Effector memory CD8-positive, alpha-beta T cell (primary cell): Measurements from ENCODE around the gene EIF2D.
A peak's percentile ranks its signal among the peaks of the same experiment; 100 is the strongest.
"Not testable (repeated sequence)": the region's sequence is repeated elsewhere in the genome, so short reads cannot be mapped to it uniquely, and the experiment has no call there.

Experiments used
- ATAC-seq: fragments of 150-1000 bp; cut with Tn5 transposase; replicated peaks from 2 replicates; pipeline ENCODE4 v1.10.0; 2021; ENCODE audit warnings: mild to moderate bottlenecking, moderate library complexity
- DNase-seq, 3 experiments: peaks; one replicate each; pipeline ENCODE4 v3.0.0; 2021
- H3K27ac Mint-ChIP-seq, 2 donors: one replicate each; pipeline ENCODE4 v1.8.0; 2022; ENCODE audit warnings: mild to moderate bottlenecking in 2 of 2, mixed read lengths in 2 of 2, moderate library complexity in 2 of 2
- H3K27me3 Mint-ChIP-seq, 2 donors: one replicate each; pipeline ENCODE4 v1.8.0; 2022; ENCODE audit warnings: mixed read lengths in 2 of 2
- H3K36me3 Mint-ChIP-seq: one replicate; pipeline ENCODE4 v1.8.0; 2022; ENCODE audit warnings: mild to moderate bottlenecking, moderate library complexity, mixed read lengths; ENCODE audit not compliant: insufficient read depth
- H3K4me1 Mint-ChIP-seq, 2 donors: one replicate each; pipeline ENCODE4 v1.8.0; 2022; ENCODE audit warnings: low read depth in 2 of 2, mixed read lengths in 2 of 2
- H3K4me3 Mint-ChIP-seq, 2 donors: one replicate each; pipeline ENCODE4 v1.8.0; 2022; ENCODE audit warnings: mild to moderate bottlenecking in 2 of 2, mixed read lengths in 2 of 2, moderate library complexity in 2 of 2
- H3K9me3 Mint-ChIP-seq, 2 donors: one replicate each; pipeline ENCODE4 v1.8.0; 2022; ENCODE audit warnings: mixed read lengths in 2 of 2

EIF2D gene

GRCh38 chr1:206628916-206629315, 16.7 kb upstream of the EIF2D start:
- H3K4me1 Mint-ChIP-seq: no peaks in the 10 kb centered on the region
- no peak for DNase-seq
- peaks cover 26 to 34% of the 10 kb centered on the region in 2 donors for H3K27me3 Mint-ChIP-seq
- no peak for ATAC-seq
- H3K4me3 Mint-ChIP-seq: no peak overlapping the region
- H3K9me3 Mint-ChIP-seq: no peaks in the 10 kb centered on the region
- H3K36me3 Mint-ChIP-seq: peaks cover 4% of the 10 kb centered on the region
- H3K27ac Mint-ChIP-seq: no peak overlapping the region

- H3K27me3 Mint-ChIP-seq, H3K4me3 Mint-ChIP-seq, ATAC-seq, H3K4me1 Mint-ChIP-seq, H3K36me3 Mint-ChIP-seq, DNase-seq, H3K9me3 Mint-ChIP-seq, H3K27ac Mint-ChIP-seq: not testable (repeated sequence)
These were observed 14.1 kb upstream of the EIF2D start for GRCh38 chr1:206626396-206626795.

- Mint-ChIP-seq H3K27ac (peak overlapping the region in 1 of 2 donors; percentile 29), H3K4me1 (peaks cover 9 to 13% of the 10 kb centered on the region in 2 donors), H3K27me3 (no peaks in the 10 kb centered on the region), H3K4me3 (no peak overlapping the region), H3K9me3 (no peaks in the 10 kb centered on the region), H3K36me3 (peaks cover 34% of the 10 kb centered on the region)
- DNase-seq: no peak
- ATAC-seq: no peak
These were observed 2.9 kb downstream of the EIF2D start for GRCh38 chr1:206609229-206609991.

GRCh38 chr1:206608108-206608698, 4.1 kb downstream of the EIF2D start:
- Mint-ChIP-seq H3K4me3 (no peak overlapping the region), H3K36me3 (peaks cover 45% of the 10 kb centered on the region), H3K27ac (no peak overlapping the region)

GRCh38 chr1:206606867-206607266, 5.4 kb downstream of the EIF2D start:
- H3K9me3 Mint-ChIP-seq: no peaks in the 10 kb centered on the region
- H3K36me3 Mint-ChIP-seq: peaks cover 49% of the 10 kb centered on the region
- DNase-seq: no peak
- H3K27ac Mint-ChIP-seq: no peak overlapping the region
- no peaks in the 10 kb centered on the region for H3K27me3 Mint-ChIP-seq
- ATAC-seq: peak; percentile 41
- H3K4me1 Mint-ChIP-seq: peaks cover 6 to 9% of the 10 kb centered on the region in 2 donors
- no peak overlapping the region for H3K4me3 Mint-ChIP-seq

More at GRCh38 chr1:206608108-206608698, 4.1 kb downstream of the EIF2D start:
- ATAC-seq (peak; percentile 12), DNase-seq (peak; percentile 47 to 55 (median 48))
- peaks cover 9 to 13% of the 10 kb centered on the region in 2 donors for H3K4me1 Mint-ChIP-seq
- no peaks in the 10 kb centered on the region for H3K27me3 Mint-ChIP-seq
- H3K9me3 Mint-ChIP-seq: no peaks in the 10 kb centered on the region

- ATAC-seq (no peak), DNase-seq (no peak)
- Mint-ChIP-seq H3K27me3 (no peaks in the 10 kb centered on the region), H3K27ac (no peak overlapping the region), H3K36me3 (peaks cover 58% of the 10 kb centered on the region), H3K4me3 (no peak overlapping the region), H3K4me1 (peaks cover 0 to 2% of the 10 kb centered on the region in 2 donors), H3K9me3 (no peaks in the 10 kb centered on the region)
These were observed 7.4 kb downstream of the EIF2D start for GRCh38 chr1:206604861-206605260.

GRCh38 chr1:206600527-206600926, 11.7 kb downstream of the EIF2D start:
- H3K27ac Mint-ChIP-seq: no peak overlapping the region
- ATAC-seq: no peak
- no peaks in the 10 kb centered on the region for H3K9me3 Mint-ChIP-seq
- H3K4me3 Mint-ChIP-seq: no peak overlapping the region
- no peak for DNase-seq
- peaks cover 0 to 3% of the 10 kb centered on the region in 2 donors for H3K4me1 Mint-ChIP-seq
- peaks cover 74% of the 10 kb centered on the region for H3K36me3 Mint-ChIP-seq
- no peaks in the 10 kb centered on the region for H3K27me3 Mint-ChIP-seq

- peaks cover 15 to 16% of the 10 kb centered on the region in 2 donors for H3K4me1 Mint-ChIP-seq
- H3K36me3 Mint-ChIP-seq: peaks cover 74% of the 10 kb centered on the region
- H3K4me3 Mint-ChIP-seq: no peak overlapping the region
- no peaks in the 10 kb centered on the region for H3K9me3 Mint-ChIP-seq
- DNase-seq (no peak), ATAC-seq (no peak)
- peak overlapping the region; percentile 77 for H3K27ac Mint-ChIP-seq
- no peaks in the 10 kb centered on the region for H3K27me3 Mint-ChIP-seq
These were observed 16.0 kb downstream of the EIF2D start for GRCh38 chr1:206596319-206596666.

GRCh38 chr1:206595581-206596318, 16.5 kb downstream of the EIF2D start:
- Mint-ChIP-seq H3K27me3 (no peaks in the 10 kb centered on the region), H3K36me3 (peaks cover 74% of the 10 kb centered on the region), H3K9me3 (no peaks in the 10 kb centered on the region), H3K27ac (peak overlapping the region in 1 of 2 donors; percentile 77), H3K4me3 (no peak overlapping the region), H3K4me1 (peaks cover 17 to 21% of the 10 kb centered on the region in 2 donors)
- DNase-seq (no peak), ATAC-seq (no peak)

- no peaks in the 10 kb centered on the region for H3K27me3 Mint-ChIP-seq
- ATAC-seq: no peak
- no peak for DNase-seq
- H3K9me3 Mint-ChIP-seq: no peaks in the 10 kb centered on the region
- H3K36me3 Mint-ChIP-seq: peaks cover 88% of the 10 kb centered on the region
- no peak overlapping the region for H3K4me3 Mint-ChIP-seq
- H3K4me1 Mint-ChIP-seq: peaks cover 29 to 42% of the 10 kb centered on the region in 2 donors
- peak overlapping the region; percentile 5 to 47 for H3K27ac Mint-ChIP-seq
These were observed 18.8 kb downstream of the EIF2D start for GRCh38 chr1:206593351-206593925.

GRCh38 chr1:206591696-206592095, 20.6 kb downstream of the EIF2D start:
- Mint-ChIP-seq H3K27ac (peak overlapping the region; percentile 87 to 92), H3K36me3 (peaks cover 88% of the 10 kb centered on the region), H3K4me3 (no peak overlapping the region), H3K27me3 (no peaks in the 10 kb centered on the region), H3K9me3 (no peaks in the 10 kb centered on the region), H3K4me1 (peaks cover 29 to 43% of the 10 kb centered on the region in 2 donors)
- ATAC-seq (no peak), DNase-seq (no peak)

- DNase-seq: no peak
- Mint-ChIP-seq H3K27ac (peak overlapping the region; percentile 87 to 92), H3K36me3 (peaks cover 90% of the 10 kb centered on the region)
These were observed 21.0 kb downstream of the EIF2D start for GRCh38 chr1:206591226-206591625.

GRCh38 chr1:206590025-206590758, 22.1 kb downstream of the EIF2D start:
- Mint-ChIP-seq H3K27me3 (no peaks in the 10 kb centered on the region), H3K9me3 (no peaks in the 10 kb centered on the region), H3K27ac (peak overlapping the region; percentile 87 to 92), H3K36me3 (peaks cover 90% of the 10 kb centered on the region), H3K4me3 (peak overlapping the region; percentile 42 to 56), H3K4me1 (peaks cover 31 to 48% of the 10 kb centered on the region in 2 donors)
- DNase-seq (peak; percentile 21 to 42 (median 41)), ATAC-seq (peak; percentile 94)

More at GRCh38 chr1:206591226-206591625, 21.0 kb downstream of the EIF2D start:
- ATAC-seq: no peak
- Mint-ChIP-seq H3K27me3 (no peaks in the 10 kb centered on the region), H3K4me3 (no peak overlapping the region), H3K4me1 (peaks cover 30 to 47% of the 10 kb centered on the region in 2 donors), H3K9me3 (no peaks in the 10 kb centered on the region)
